K562 (cell line): ENCODE measurements around the gene HSF5. TPM values are rescaled to one million over a fixed set of nuclear protein-coding genes. Genes with fewer than 3 reads are reported as not detected.

ENCODE experiments used
- ATAC-seq: fragments of 200-7000 bp; cut with Tn5 transposase; 3 replicates; pipeline ENCODE4 v1.9.1; 2020; ENCODE audit warnings: moderate library complexity
- BruUV-seq: library from RNA; stranded (reverse); fragments of 400-500 nt; replicated peaks from 2 replicates; lab custom pipeline; 2021; lab: Mats Ljungman, UMichigan
- CTCF ChIA-PET: fragments of 300-600 bp; formaldehyde crosslinking; extraction: SDS; loops from one replicate; lab custom pipeline; 2021; ENCODE audit warnings: low intra/inter-chr PET ratio; lab: Yijun Ruan, JAX
- POLR2A ChIA-PET: fragments of 300-600, 350-650 bp; sonication (Branson Sonifier 250); formaldehyde crosslinking; extraction: SDS; loops from one replicate; lab custom pipeline; 2021; ENCODE audit warnings: antibody characterized with exemption, inconsistent platforms; lab: Yijun Ruan, JAX
- DNase-seq, 4 experiments: peaks; one replicate each; pipeline versions ENCODE4 v3.0.0 to v3.0.0-alpha.2; 2011 to 2018; ENCODE audit warnings: low spot score in 3 of 4, mixed read lengths in 3 of 4; ENCODE audit errors: extremely low read depth in 1 of 4
- FAIRE-seq: peaks from 2 replicates; lab custom pipeline; 2011; peaks lifted over from hg19 to GRCh38; lab: Jason Lieb, UNC
- H2AFZ ChIP-seq: 2 replicates; pipeline ENCODE4 v1.6.0; 2011; ENCODE audit warnings: low read depth, low read length, control low read depth, inconsistent platforms
- H3K27ac ChIP-seq: fragments of 200-600 bp; 3 replicates; pipeline ENCODE4 v1.8.0; 2011; ENCODE audit warnings: low read depth, mild to moderate bottlenecking, control low read depth, inconsistent platforms, low read length, moderate library complexity, mixed read lengths; ENCODE audit errors: extremely low read depth
- H3K27me3 ChIP-seq, 2 experiments: fragments of 300-600 bp in 1 of 2; 2 replicates in 1 of 2; 3 replicates in 1 of 2; pipeline versions ENCODE4 v1.6.0 to v1.8.0; 2011; ENCODE audit warnings: inconsistent platforms in 2 of 2, low read length in 2 of 2, mild to moderate bottlenecking in 1 of 2, mixed read lengths in 1 of 2, moderate library complexity in 1 of 2; ENCODE audit not compliant: control insufficient read depth in 2 of 2, insufficient read depth in 2 of 2
- H3K36me3 ChIP-seq: fragments of 300-600 bp; 3 replicates; pipeline ENCODE4 v1.8.0; 2011; ENCODE audit warnings: mild to moderate bottlenecking, low read length, inconsistent platforms; ENCODE audit not compliant: control insufficient read depth, insufficient read depth
- H3K4me1 ChIP-seq, 2 experiments: fragments of 200-600 bp in 1 of 2; replicated peaks in 1 of 2; 2 replicates in 1 of 2; 3 replicates in 1 of 2; pipeline versions ENCODE4 v1.5.1 to v1.8.0; 2011; ENCODE audit warnings: inconsistent platforms in 2 of 2, low read length in 2 of 2, mild to moderate bottlenecking in 1 of 2, mixed read lengths in 1 of 2, moderate library complexity in 1 of 2; ENCODE audit not compliant: control insufficient read depth in 2 of 2, insufficient read depth in 2 of 2
- H3K4me2 ChIP-seq: 2 replicates; pipeline ENCODE4 v1.6.1; 2011; ENCODE audit warnings: low read length, control low read depth, inconsistent platforms, mixed read lengths; ENCODE audit not compliant: insufficient read depth
- H3K4me3 ChIP-seq: fragments of 200-600 bp; sonication (generic), shearing (Covaris generic); 2 replicates; pipeline ENCODE4 v1.5.1; 2016; ENCODE audit warnings: control low read depth, inconsistent platforms
- H3K79me2 ChIP-seq: fragments of 200-600 bp; 3 replicates; pipeline ENCODE4 v1.8.0; 2011; ENCODE audit warnings: low read length, inconsistent platforms; ENCODE audit not compliant: control insufficient read depth, insufficient read depth
- H3K9ac ChIP-seq, 2 experiments: 2 replicates each; pipeline versions ENCODE4 v1.6.0 to v1.6.1; 2011; ENCODE audit warnings: low read depth in 2 of 2, low read length in 2 of 2, control low read depth in 1 of 2, inconsistent platforms in 1 of 2, mild to moderate bottlenecking in 1 of 2, mixed read lengths in 1 of 2; ENCODE audit not compliant: insufficient read depth in 1 of 2
- H3K9me1 ChIP-seq: one replicate; pipeline ENCODE4 v1.6.0; 2011; ENCODE audit warnings: inconsistent platforms, mild to moderate bottlenecking, low read length, moderate library complexity; ENCODE audit not compliant: control insufficient read depth, insufficient read depth
- H3K9me3 ChIP-seq: replicated peaks from 2 replicates; pipeline ENCODE4 v1.5.1; 2011; ENCODE audit warnings: low read depth, low read length, inconsistent platforms; ENCODE audit not compliant: control insufficient read depth, insufficient read depth
- H4K20me1 ChIP-seq: replicated peaks from 2 replicates; pipeline ENCODE4 v1.6.1; 2011; ENCODE audit warnings: low read length, inconsistent platforms, mixed read lengths; ENCODE audit not compliant: control insufficient read depth, insufficient read depth
- BCOR ChIP-seq: fragments of 450-650 bp; IDR thresholded peaks from 2 replicates; pipeline ENCODE4 v1.6.1; 2016
- KHSRP ChIP-seq: fragments of 450-650 bp; IDR thresholded peaks from 2 replicates; pipeline ENCODE4 v1.6.1; 2017
- MITF ChIP-seq: IDR thresholded peaks from 2 replicates; pipeline ENCODE4 v1.6.1; 2014; ENCODE audit warnings: antibody characterized with exemption
- PCBP1 ChIP-seq: fragments of 200-400 bp; formaldehyde crosslinking; IDR thresholded peaks from 2 replicates; pipeline ENCODE4 v1.6.1; 2018; ENCODE audit warnings: mild to moderate bottlenecking, low read depth, low read length; ENCODE audit not compliant: poor library complexity, severe bottlenecking
- STAT5B ChIP-seq: fragments of 250-450 bp; sonication (Bioruptor Pico); IDR thresholded peaks from 2 replicates; pipeline ENCODE4 v1.8.0; 2021; ENCODE audit warnings: mild to moderate bottlenecking, inconsistent platforms
- ZBTB11 ChIP-seq, 3 experiments: fragments of 200-800 bp in 1 of 3; fragments of 250-450 bp in 1 of 3; fragments of 450-650 bp in 1 of 3; sonication (Bioruptor Pico) in 1 of 3; sonication (Bioruptor generic) in 1 of 3; formaldehyde crosslinking in 1 of 3; IDR thresholded peaks; 2 replicates each; pipeline versions ENCODE4 v1.6.1 to v1.8.0; 2016 to 2022; ENCODE audit warnings: mild to moderate bottlenecking in 2 of 3, missing genetic modification characterization in 2 of 3, missing compliant biosample characterization in 1 of 3, moderate library complexity in 1 of 3
- WGBS: fragments of 100-300 bp; shearing (Covaris generic); methylation state at CpG from one replicate; pipeline ENCODE4 v1.1.6; 2016; ENCODE audit warnings: low coverage, mixed read lengths; ENCODE audit not compliant: insufficient coverage; ENCODE audit errors: missing lambda C conversion rate; 5-methylcytosine and 5-hydroxymethylcytosine counted together
- in situ Hi-C: fragments of 300-500 bp; cut with MboI; formaldehyde crosslinking; loops from 4 replicates; pipeline ENCODE4 v1.15.0; 2018; ENCODE audit warnings: inconsistent platforms, mixed read lengths
- intact Hi-C: fragments of 100-400 bp; cut with micrococcal nuclease; formaldehyde crosslinking; loops from 2 replicates; pipeline ENCODE4 v1.14.2; 2022
- polyA plus RNA-seq, 8 experiments: library from polyadenylated mRNA; depleted of rRNA in 4 of 8; stranded (reverse) in 5 of 8; unstranded in 3 of 8; fragments of >200 nt; fragmentation: Nextera tagmentation in 2 of 8; fragmentation: Illumina TruSeq in 1 of 8; extraction: Ambion mirVana in 2 of 8; extraction: Trizol in 1 of 8; gene quantifications; 2 replicates each; pipeline versions ENCODE4 v1.2.1 to v1.2.3, GENCODE V29; 2011 to 2014; ENCODE audit warnings: inconsistent platforms in 1 of 8, missing spikeins in 1 of 8
- total RNA-seq, 7 experiments: library from RNA; depleted of rRNA in 6 of 7; stranded (reverse); fragments of >200 nt in 6 of 7; fragmentation: Illumina TruSeq in 2 of 7; extraction: Trizol in 2 of 7; gene quantifications; 2 replicates each; pipeline versions ENCODE4 v1.2.1 to v1.2.3, GENCODE V29; 2011 to 2021; ENCODE audit warnings: low replicate concordance in 1 of 7

The HSF5 gene
- total and polyA plus RNA-seq, 9 of the 15 experiments (the other 6 are each of a cell fraction or from before 2014, with no cell fraction given), result 0.04 TPM; not detected in 8

- TF ChIP-seq STAT5B (no peak), PCBP1 (no peak), MITF (no peak), KHSRP (no peak)
Measured at GRCh38 chr17:58533616-58534188, 45.5 kb upstream of the HSF5 start (continued).

GRCh38 chr17:58532555-58532951, 44.3 kb upstream of the HSF5 start:
- 0 out of 6 replicates have a peak, but pooled peaks of 1 of the 3 experiments have one; percentile 28 for TF ChIP-seq ZBTB11 (CRISPR knock-in tag; IDR thresholded peaks at IDR 0.05)
- no peak for TF ChIP-seq BCOR
- TF ChIP-seq, all 486 proteins: peak for 1
- FAIRE-seq, result no peak
- Histone ChIP-seq H3K4me3 (no peak overlapping the region), H3K4me2 (no peak overlapping the region), H3K27me3 (peaks cover 2 to 12% of the 10 kb centered on the region in 2 experiments; a peak in 4 of 5 replicates), H3K9me1 (no peaks in the 10 kb centered on the region), H3K36me3 (no peaks in the 10 kb centered on the region), H3K79me2 (no peaks in the 10 kb centered on the region), H3K9ac (peak overlapping the region in 1 of 2 experiments; percentile 29; a peak in 1 of 4 replicates), H3K27ac (no peak overlapping the region), H3K9me3 (no peaks in the 10 kb centered on the region), H2AFZ (no peak overlapping the region), H4K20me1 (peaks cover 4% of the 10 kb centered on the region), H3K4me1 (peaks cover 7 to 10% of the 10 kb centered on the region in 2 experiments; a peak in 4 of 5 replicates)
- no peak for DNase-seq
- ATAC-seq, result no peak
- WGBS, result 33% methylated on average over 3 of the region's 3 CpGs
- CTCF ChIA-PET, result no interaction called here
- intact Hi-C loops (no loop called here), in situ Hi-C loops (no loop called here)
- BruUV-seq, result no TSS peak
- POLR2A ChIA-PET, result interaction anchor here (0.7 to 3.0 kb wide), 5 partner anchors 13 to 126 kb away, joined by 3 to 24 read pairs (median 5); no protein-coding TSS in a partner anchor
